OCI-LY1 (cell line): ENCODE data around the gene MAML2.

ENCODE experiments used
- H2AFZ ChIP-seq: fragments of 200-600 bp; sonication (generic), shearing (Covaris generic); 2 replicates; pipeline ENCODE4 v1.6.0; 2014; ENCODE audit warnings: antibody characterized with exemption, mild to moderate bottlenecking, low read length
- H3F3A ChIP-seq: fragments of 200-600 bp; sonication (generic), shearing (Covaris generic); 2 replicates; pipeline ENCODE4 v1.6.0; 2014; ENCODE audit warnings: mild to moderate bottlenecking, antibody characterized with exemption, low read length, moderate library complexity; ENCODE audit not compliant: insufficient read depth
- H3K27ac ChIP-seq: fragments of 200-600 bp; sonication (generic); 2 replicates; pipeline ENCODE4 v1.5.1; 2014; ENCODE audit warnings: low read length, mixed run types, mild to moderate bottlenecking, low read depth; ENCODE audit not compliant: poor library complexity, severe bottlenecking
- H3K27me3 ChIP-seq: fragments of 200-600 bp; sonication (generic); 2 replicates; pipeline ENCODE4 v1.6.0; 2014; ENCODE audit warnings: antibody characterized with exemption, mild to moderate bottlenecking, low read length, moderate library complexity; ENCODE audit not compliant: insufficient read depth
- H3K36me3 ChIP-seq: fragments of 200-600 bp; sonication (generic); 2 replicates; pipeline ENCODE4 v1.6.1; 2014; ENCODE audit warnings: mild to moderate bottlenecking, antibody characterized with exemption, low read length, moderate library complexity, mixed read lengths; ENCODE audit not compliant: insufficient read depth
- H3K4me1 ChIP-seq: fragments of 200-600 bp; sonication (generic); 2 replicates; pipeline ENCODE4 v1.5.1; 2014; ENCODE audit warnings: mild to moderate bottlenecking, low read length, moderate library complexity; ENCODE audit not compliant: insufficient read depth, severe bottlenecking
- H3K4me2 ChIP-seq: fragments of 200-600 bp; sonication (generic), shearing (Covaris generic); 2 replicates; pipeline ENCODE4 v1.6.1; 2014; ENCODE audit warnings: low read length
- H3K4me3 ChIP-seq: fragments of 200-600 bp; sonication (generic); 2 replicates; pipeline ENCODE4 v1.5.1; 2014; ENCODE audit warnings: low read length, low read depth, mild to moderate bottlenecking, mixed read lengths; ENCODE audit not compliant: poor library complexity, severe bottlenecking
- H3K79me2 ChIP-seq: fragments of 200-600 bp; shearing (Covaris generic); 2 replicates; pipeline ENCODE4 v1.6.1; 2016; ENCODE audit warnings: mixed run types, low read length, mixed read lengths; ENCODE audit not compliant: insufficient read depth
- H3K9ac ChIP-seq: fragments of 200-600 bp; sonication (generic), shearing (Covaris generic); 2 replicates; pipeline ENCODE4 v1.6.1; 2014; ENCODE audit warnings: mild to moderate bottlenecking, low read length, mixed read lengths
- H3K9me2 ChIP-seq: fragments of 200-600 bp; sonication (generic), shearing (Covaris generic); 2 replicates; pipeline ENCODE4 v1.6.1; 2014; ENCODE audit warnings: low read depth, mild to moderate bottlenecking, low read length, mixed read lengths
- H3K9me3 ChIP-seq: fragments of 200-600 bp; shearing (Covaris generic); 2 replicates; pipeline ENCODE4 v1.6.1; 2014; ENCODE audit warnings: low read length, mixed read lengths
- H4K20me1 ChIP-seq: fragments of 200-600 bp; sonication (generic), shearing (Covaris generic); 2 replicates; pipeline ENCODE4 v1.6.0; 2016; ENCODE audit warnings: mild to moderate bottlenecking, low read length; ENCODE audit not compliant: insufficient read depth
- EZH2 ChIP-seq: fragments of 200-600 bp; sonication (generic), shearing (Covaris generic); IDR thresholded peaks from 2 replicates; pipeline ENCODE4 v1.8.0; 2017; ENCODE audit warnings: borderline replicate concordance, mixed run types, mild to moderate bottlenecking, antibody characterized with exemption, low read length, moderate library complexity, mixed read lengths
- TF ChIP-seq, protein P1 (sequence below): fragments of 200-600 bp; sonication (generic), shearing (Covaris generic); IDR thresholded peaks from 2 replicates; pipeline ENCODE4 v1.5.1; 2017; ENCODE audit warnings: mild to moderate bottlenecking, antibody characterized with exemption, low read length, moderate library complexity, mixed read lengths

Gene MAML2

DNA sequence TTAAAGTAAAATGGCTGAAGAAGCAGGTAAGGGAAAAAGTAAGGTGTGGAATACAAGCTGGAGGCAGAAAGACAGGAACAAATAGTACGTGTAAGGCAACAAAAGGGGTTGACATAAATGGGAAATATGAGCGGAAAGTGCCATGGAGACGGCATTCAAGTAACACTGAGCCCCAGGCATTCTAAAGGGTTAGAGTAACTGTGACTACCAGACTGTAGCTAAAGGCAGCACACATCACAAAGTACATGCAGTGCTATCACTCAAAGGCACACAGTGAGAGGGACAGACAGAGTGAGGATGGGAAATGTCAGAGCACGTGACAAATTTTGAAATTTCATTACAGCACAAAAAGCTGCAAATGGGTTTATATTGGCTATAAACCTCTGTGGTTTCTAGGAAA lies 13.9 kb upstream of the MAML2 start:
- H3K27me3 ChIP-seq = no peaks in the 10 kb centered on the region
- H3K27ac ChIP-seq = no peak overlapping the region
- no peak overlapping the region for H3K9ac ChIP-seq
- H4K20me1 ChIP-seq = no peaks in the 10 kb centered on the region
- H3K36me3 ChIP-seq = peaks cover 48% of the 10 kb centered on the region
- H3K4me1 ChIP-seq = no peaks in the 10 kb centered on the region
- no peak overlapping the region for H3K4me3 ChIP-seq
- H3K79me2 ChIP-seq = no peaks in the 10 kb centered on the region
- no peak for TF ChIP-seq EZH2
- TF ChIP-seq, protein P1, sequence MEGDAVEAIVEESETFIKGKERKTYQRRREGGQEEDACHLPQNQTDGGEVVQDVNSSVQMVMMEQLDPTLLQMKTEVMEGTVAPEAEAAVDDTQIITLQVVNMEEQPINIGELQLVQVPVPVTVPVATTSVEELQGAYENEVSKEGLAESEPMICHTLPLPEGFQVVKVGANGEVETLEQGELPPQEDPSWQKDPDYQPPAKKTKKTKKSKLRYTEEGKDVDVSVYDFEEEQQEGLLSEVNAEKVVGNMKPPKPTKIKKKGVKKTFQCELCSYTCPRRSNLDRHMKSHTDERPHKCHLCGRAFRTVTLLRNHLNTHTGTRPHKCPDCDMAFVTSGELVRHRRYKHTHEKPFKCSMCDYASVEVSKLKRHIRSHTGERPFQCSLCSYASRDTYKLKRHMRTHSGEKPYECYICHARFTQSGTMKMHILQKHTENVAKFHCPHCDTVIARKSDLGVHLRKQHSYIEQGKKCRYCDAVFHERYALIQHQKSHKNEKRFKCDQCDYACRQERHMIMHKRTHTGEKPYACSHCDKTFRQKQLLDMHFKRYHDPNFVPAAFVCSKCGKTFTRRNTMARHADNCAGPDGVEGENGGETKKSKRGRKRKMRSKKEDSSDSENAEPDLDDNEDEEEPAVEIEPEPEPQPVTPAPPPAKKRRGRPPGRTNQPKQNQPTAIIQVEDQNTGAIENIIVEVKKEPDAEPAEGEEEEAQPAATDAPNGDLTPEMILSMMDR = no peak
- no peak overlapping the region for H3K4me2 ChIP-seq
- H3K9me2 ChIP-seq = no peaks in the 10 kb centered on the region
- no peaks in the 10 kb centered on the region for H3F3A ChIP-seq
- no peaks in the 10 kb centered on the region for H3K9me3 ChIP-seq
- no peak overlapping the region for H2AFZ ChIP-seq

DNA sequence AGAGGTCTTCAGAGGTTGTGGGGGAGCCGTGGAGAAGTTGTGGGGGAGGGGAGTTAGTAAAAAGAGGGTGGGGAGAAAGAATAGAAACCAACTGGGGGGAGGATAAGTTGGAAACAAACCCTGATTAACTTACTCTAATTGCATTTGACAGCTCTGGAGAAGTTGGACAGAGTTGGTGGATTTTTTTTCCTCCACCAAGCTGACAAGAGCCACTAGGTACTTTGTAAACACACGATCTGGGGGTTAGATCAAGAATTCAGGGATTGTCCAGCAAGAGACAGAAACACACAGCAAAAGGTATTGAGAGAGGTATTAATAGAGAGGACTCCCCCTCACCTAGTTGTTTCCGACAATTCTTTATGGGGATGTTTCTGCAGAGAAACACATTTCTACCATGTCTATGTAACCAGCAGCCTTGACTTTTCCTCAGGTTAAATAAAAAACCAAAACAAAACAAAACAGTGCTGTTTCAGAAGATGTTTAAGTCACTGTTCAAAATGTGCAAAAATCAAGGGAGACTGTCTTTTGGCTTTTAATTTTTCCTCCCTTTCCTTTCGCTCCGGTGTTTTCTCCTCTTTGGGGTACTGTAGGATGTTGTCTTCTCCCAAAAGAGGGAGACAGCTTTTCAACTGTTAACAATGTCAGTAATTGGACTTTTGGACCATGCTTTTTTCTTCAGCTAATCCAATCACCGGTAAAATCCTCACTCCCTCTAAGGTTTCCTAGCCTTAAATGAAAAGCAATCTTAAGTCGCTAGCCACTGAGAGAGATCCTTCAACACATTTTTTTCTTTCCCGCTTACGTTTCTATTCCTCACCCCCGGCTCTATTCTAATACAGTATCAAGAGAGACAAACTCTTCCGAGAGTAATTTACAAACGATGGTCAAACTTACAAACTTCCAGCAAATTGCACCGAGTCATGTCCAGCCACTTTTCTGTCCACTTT lies 708 bp downstream of the MAML2 start:
- H3K4me3 ChIP-seq = peak overlapping the region; percentile 65
- peak overlapping the region; percentile 62 for H3K27ac ChIP-seq
- H3K36me3 ChIP-seq = no peaks in the 10 kb centered on the region
- peak overlapping the region; percentile 73 for H3K4me2 ChIP-seq
- H3K9ac ChIP-seq = peak overlapping the region; percentile 62
- H3K4me1 ChIP-seq = peaks cover 52% of the 10 kb centered on the region
- H2AFZ ChIP-seq = peak overlapping the region; percentile 67
- no peaks in the 10 kb centered on the region for H4K20me1 ChIP-seq
- no peaks in the 10 kb centered on the region for H3K79me2 ChIP-seq
- H3K9me3 ChIP-seq = no peaks in the 10 kb centered on the region
- no peak for TF ChIP-seq EZH2
- TF ChIP-seq, protein P1 = no peak; the same call in 1 of the 2 replicates
- H3K27me3 ChIP-seq = no peaks in the 10 kb centered on the region
- no peaks in the 10 kb centered on the region for H3F3A ChIP-seq
- no peaks in the 10 kb centered on the region for H3K9me2 ChIP-seq

DNA sequence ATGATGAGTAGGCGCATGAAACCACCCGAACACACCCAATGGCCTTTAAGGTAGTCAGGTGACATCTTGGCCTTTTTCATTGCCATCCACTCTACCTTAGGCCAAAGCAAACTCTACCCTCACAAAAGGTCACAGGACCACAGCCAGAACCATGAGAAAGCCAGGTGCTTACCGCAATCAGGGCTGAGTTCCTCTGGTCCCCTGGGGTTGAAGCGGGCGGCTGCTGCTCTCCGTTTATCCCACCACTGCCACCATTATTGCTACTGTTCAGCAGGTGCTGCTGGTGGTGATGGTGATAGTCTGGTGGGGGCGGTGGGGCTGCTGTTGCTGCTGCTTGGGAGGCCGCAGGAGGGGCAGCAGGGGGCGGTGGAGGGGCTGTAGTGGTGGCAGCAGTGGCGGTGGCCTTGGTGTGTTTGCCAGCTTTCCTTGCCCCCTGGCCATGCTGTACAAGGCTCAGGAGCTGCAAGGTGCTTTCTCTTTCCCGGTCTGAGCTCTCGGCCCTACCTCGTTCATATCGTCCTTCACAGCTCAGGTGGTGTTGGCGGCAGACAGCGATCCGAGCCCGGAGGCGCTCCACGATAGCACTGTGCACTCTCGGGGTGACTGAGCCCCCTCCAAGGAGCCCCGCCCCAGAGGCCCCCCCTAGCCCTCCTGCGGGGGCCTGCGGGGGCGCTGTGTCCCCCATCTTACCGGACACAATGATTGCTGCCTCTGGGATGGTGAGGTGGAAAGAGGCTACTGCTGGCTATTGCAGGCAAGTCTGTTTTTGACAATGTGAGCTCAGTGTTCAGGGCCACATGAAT lies 1.6 kb downstream of the MAML2 start:
- no peak overlapping the region for H2AFZ ChIP-seq
- no peaks in the 10 kb centered on the region for H3K9me3 ChIP-seq
- peak overlapping the region; percentile 62 for H3K27ac ChIP-seq
- TF ChIP-seq, protein P1 = peak; percentile 37; the same call in 1 of the 2 replicates
- TF ChIP-seq EZH2 = no peak
- H3K9me2 ChIP-seq = no peaks in the 10 kb centered on the region
- H3K4me3 ChIP-seq = peak overlapping the region; percentile 65
- no peaks in the 10 kb centered on the region for H4K20me1 ChIP-seq
- no peaks in the 10 kb centered on the region for H3K27me3 ChIP-seq
- H3K36me3 ChIP-seq = no peaks in the 10 kb centered on the region
- H3F3A ChIP-seq = no peaks in the 10 kb centered on the region
- H3K4me2 ChIP-seq = peak overlapping the region; percentile 73
- H3K9ac ChIP-seq = peak overlapping the region; percentile 62; the same call in 1 of the 2 replicates
- no peaks in the 10 kb centered on the region for H3K79me2 ChIP-seq
- H3K4me1 ChIP-seq = peaks cover 55% of the 10 kb centered on the region
